ENCODE data around the gene CFAP45. TPM values are rescaled to one million over a fixed set of nuclear protein-coding genes. Genes with fewer than 3 reads are reported as not detected.

CFAP45 gene
- total and polyA plus RNA-seq, 2 of the 8 experiments (the other 6 are each of a cell fraction or from before 2014, with no cell fraction given): 0.05 TPM; not detected in 1

DNA sequence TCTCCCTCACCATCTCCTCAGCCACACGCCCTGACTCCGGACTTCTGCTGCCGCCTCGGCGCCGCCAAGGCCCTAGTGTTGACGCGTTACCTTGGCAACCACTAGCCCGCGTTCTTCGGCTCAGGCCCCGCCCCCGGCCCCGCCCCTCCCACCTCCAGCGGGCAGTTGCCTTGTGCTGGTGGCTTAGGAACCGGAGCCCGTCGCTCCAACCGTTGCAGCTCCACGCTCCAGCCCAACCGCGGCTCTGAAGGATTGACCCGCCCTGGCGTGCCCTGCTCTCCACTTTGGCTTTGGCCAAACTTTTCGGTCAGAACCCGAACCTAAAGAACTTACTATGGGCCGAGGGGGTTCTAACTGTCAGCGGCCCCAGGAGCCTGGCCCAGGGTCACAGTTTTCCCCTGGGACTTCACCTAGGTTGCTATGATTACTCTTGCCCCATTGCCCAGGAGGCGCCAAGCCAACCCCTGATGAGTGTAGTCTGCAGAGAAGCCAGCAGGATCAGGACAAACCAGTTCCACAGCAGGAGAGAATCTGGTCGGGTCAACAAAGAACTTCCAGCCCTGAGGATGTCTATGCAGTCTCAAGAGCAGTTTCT, at the start of gene CFAP45 (continued):
- no peak for TF ChIP-seq KDM5A (IDR thresholded peaks at IDR 0.05; ENCODE audit: low read length)
- peak; percentile 31 for TF ChIP-seq KDM4A (IDR thresholded peaks at IDR 0.05; ENCODE audit: low read depth, low read length, severe bottlenecking)
- no peak for TF ChIP-seq CHD2 (IDR thresholded peaks at IDR 0.05; ENCODE audit: low read length)
- peak; percentile 93 for TF ChIP-seq ASH2L (IDR thresholded peaks at IDR 0.05; ENCODE audit: low read length)
- no peak for TF ChIP-seq PHF8 (conservative IDR thresholded peaks at IDR 0.05; ENCODE audit: low read depth, low read length)
- no peak for TF ChIP-seq ZNF274 (IDR thresholded peaks at IDR 0.05; ENCODE audit: borderline replicate concordance, extremely low read depth, low read length)
- no peak for TF ChIP-seq SRF (IDR thresholded peaks at IDR 0.05; ENCODE audit: low read depth, low read length)
- no peak for TF ChIP-seq BCL11A (IDR thresholded peaks at IDR 0.05; ENCODE audit: low read depth in 2 of 2, low read length in 2 of 2)
- TF ChIP-seq JUND (IDR thresholded peaks at IDR 0.05; ENCODE audit: low read length): no peak
- TF ChIP-seq TAF7 (optimal IDR thresholded peaks at IDR 0.05; ENCODE audit: borderline replicate concordance, low read depth, low read length): no peak
- TF ChIP-seq GTF2F1 (IDR thresholded peaks at IDR 0.05; ENCODE audit: borderline replicate concordance, low read depth, low read length): no peak
- TF ChIP-seq RAD21 (IDR thresholded peaks at IDR 0.05 in 1 of 2, conservative IDR thresholded peaks at IDR 0.05 in 1 of 2; ENCODE audit: low read depth in 2 of 2, low read length in 2 of 2): no peak
- TF ChIP-seq TBP (IDR thresholded peaks at IDR 0.05; ENCODE audit: low read depth, low read length): no peak
- TF ChIP-seq SIRT6 (IDR thresholded peaks at IDR 0.05; ENCODE audit: low read length): no peak
- no peak for TF ChIP-seq HDAC6 (IDR thresholded peaks at IDR 0.05; ENCODE audit: low read depth, low read length)
- TF ChIP-seq POLR2AphosphoS5 (IDR thresholded peaks at IDR 0.05; ENCODE audit: low read depth, low read length): no peak; the same call in 1 of the 2 replicates
- peak; percentile 33; the same call in 1 of the 2 replicates for TF ChIP-seq SP1 (IDR thresholded peaks at IDR 0.05; ENCODE audit: low read depth, low read length)
- no peak for TF ChIP-seq BRCA1 (IDR thresholded peaks at IDR 0.05; ENCODE audit: low read depth, low read length)
- TF ChIP-seq RFX5 (IDR thresholded peaks at IDR 0.05; ENCODE audit: borderline replicate concordance, low read depth, low read length): no peak
- TF ChIP-seq SP4 (IDR thresholded peaks at IDR 0.05; ENCODE audit: low read length): no peak
- no peak; a peak in 1 of 3 replicates for TF ChIP-seq POLR2A (IDR thresholded peaks at IDR 0.05; ENCODE audit: control extremely low read depth in 1 of 2, low read depth in 2 of 2, low read length in 2 of 2)
- TF ChIP-seq RBBP5 (IDR thresholded peaks at IDR 0.05; ENCODE audit: borderline replicate concordance, low read depth, low read length): peak; percentile 95; the same call in 1 of the 2 replicates
- no peak for TF ChIP-seq EP300 (IDR thresholded peaks at IDR 0.05; ENCODE audit: borderline replicate concordance in 1 of 2, low read depth in 2 of 2, low read length in 2 of 2)
- no peak for TF ChIP-seq NANOG (IDR thresholded peaks at IDR 0.05; ENCODE audit: insufficient read depth, low read depth, low read length, poor library complexity, severe bottlenecking)
- TF ChIP-seq CBX5 (IDR thresholded peaks at IDR 0.05; ENCODE audit: low read depth, low read length): no peak
- TF ChIP-seq CEBPB (IDR thresholded peaks at IDR 0.05; ENCODE audit: low read depth, low read length): no peak
- TF ChIP-seq CBX8 (IDR thresholded peaks at IDR 0.05; ENCODE audit: borderline replicate concordance, low read depth, low read length): no peak

Measured in H1 (cell line).